ENCODE results near the gene HSPA9.

Gene HSPA9

GRCh38 chr5:138606378-138607064 is 31.3 kb upstream of the HSPA9 start:
- Histone ChIP-seq H3K27ac (ENCODE audit: low read depth in 2 of 2, low read length in 2 of 2) (no peak overlapping the region), H3K27me3 (ENCODE audit: control insufficient read depth in 2 of 2, insufficient read depth in 2 of 2, low read length in 2 of 2) (no peaks in the 10 kb centered on the region), H3K4me3 (ENCODE audit: low read length in 2 of 2) (no peak overlapping the region), H3K36me3 (ENCODE audit: control insufficient read depth in 2 of 2, insufficient read depth in 2 of 2, low read length in 2 of 2) (no peaks in the 10 kb centered on the region), H3K9ac (ENCODE audit: low read depth in 1 of 2, low read length in 2 of 2) (no peak overlapping the region), H3K9me3 (ENCODE audit: control insufficient read depth in 2 of 2, low read length in 2 of 2) (no peaks in the 10 kb centered on the region), H3K4me1 (ENCODE audit: control insufficient read depth in 2 of 2, insufficient read depth in 2 of 2, low read length in 2 of 2) (peaks cover 0 to 2% of the 10 kb centered on the region in 2 donors)

- no peaks in the 10 kb centered on the region for H3K9me3 ChIP-seq (ENCODE audit: control insufficient read depth in 2 of 2, low read length in 2 of 2)
- no peaks in the 10 kb centered on the region for H3K4me1 ChIP-seq (ENCODE audit: control insufficient read depth in 2 of 2, insufficient read depth in 2 of 2, low read length in 2 of 2)
- no peaks in the 10 kb centered on the region for H3K27me3 ChIP-seq (ENCODE audit: control insufficient read depth in 2 of 2, insufficient read depth in 2 of 2, low read length in 2 of 2)
- no peak overlapping the region for H3K27ac ChIP-seq (ENCODE audit: low read depth in 2 of 2, low read length in 2 of 2)
- no peak overlapping the region for H3K4me3 ChIP-seq (ENCODE audit: low read length in 2 of 2)
- no peaks in the 10 kb centered on the region for H3K36me3 ChIP-seq (ENCODE audit: control insufficient read depth in 2 of 2, insufficient read depth in 2 of 2, low read length in 2 of 2)
- H3K9ac ChIP-seq (ENCODE audit: low read depth in 1 of 2, low read length in 2 of 2) = no peak overlapping the region
Measured at GRCh38 chr5:138605254-138605972, 30.2 kb upstream of the HSPA9 start.

GRCh38 chr5:138604176-138604785 is 29.1 kb upstream of the HSPA9 start:
- Histone ChIP-seq H3K9me3 (ENCODE audit: control insufficient read depth in 2 of 2, low read length in 2 of 2) (no peaks in the 10 kb centered on the region), H3K4me3 (ENCODE audit: low read length in 2 of 2) (no peak overlapping the region), H3K27me3 (ENCODE audit: control insufficient read depth in 2 of 2, insufficient read depth in 2 of 2, low read length in 2 of 2) (no peaks in the 10 kb centered on the region), H3K36me3 (ENCODE audit: control insufficient read depth in 2 of 2, insufficient read depth in 2 of 2, low read length in 2 of 2) (no peaks in the 10 kb centered on the region), H3K9ac (ENCODE audit: low read depth in 1 of 2, low read length in 2 of 2) (no peak overlapping the region), H3K4me1 (ENCODE audit: control insufficient read depth in 2 of 2, insufficient read depth in 2 of 2, low read length in 2 of 2) (no peaks in the 10 kb centered on the region), H3K27ac (ENCODE audit: low read depth in 2 of 2, low read length in 2 of 2) (no peak overlapping the region)

- Histone ChIP-seq H3K4me3 (ENCODE audit: low read length in 2 of 2) (no peak overlapping the region), H3K27me3 (ENCODE audit: control insufficient read depth in 2 of 2, insufficient read depth in 2 of 2, low read length in 2 of 2) (no peaks in the 10 kb centered on the region), H3K9me3 (ENCODE audit: control insufficient read depth in 2 of 2, low read length in 2 of 2) (no peaks in the 10 kb centered on the region), H3K36me3 (ENCODE audit: control insufficient read depth in 2 of 2, insufficient read depth in 2 of 2, low read length in 2 of 2) (no peaks in the 10 kb centered on the region), H3K4me1 (ENCODE audit: control insufficient read depth in 2 of 2, insufficient read depth in 2 of 2, low read length in 2 of 2) (no peaks in the 10 kb centered on the region), H3K27ac (ENCODE audit: low read depth in 2 of 2, low read length in 2 of 2) (no peak overlapping the region), H3K9ac (ENCODE audit: low read depth in 1 of 2, low read length in 2 of 2) (no peak overlapping the region)
Measured at GRCh38 chr5:138603249-138603920, 28.2 kb upstream of the HSPA9 start.

- Histone ChIP-seq H3K4me1 (ENCODE audit: control insufficient read depth in 2 of 2, insufficient read depth in 2 of 2, low read length in 2 of 2) (no peaks in the 10 kb centered on the region), H3K9ac (ENCODE audit: low read depth in 1 of 2, low read length in 2 of 2) (no peak overlapping the region), H3K9me3 (ENCODE audit: control insufficient read depth in 2 of 2, low read length in 2 of 2) (no peaks in the 10 kb centered on the region), H3K27ac (ENCODE audit: low read depth in 2 of 2, low read length in 2 of 2) (no peak overlapping the region), H3K36me3 (ENCODE audit: control insufficient read depth in 2 of 2, insufficient read depth in 2 of 2, low read length in 2 of 2) (no peaks in the 10 kb centered on the region), H3K4me3 (ENCODE audit: low read length in 2 of 2) (no peak overlapping the region), H3K27me3 (ENCODE audit: control insufficient read depth in 2 of 2, insufficient read depth in 2 of 2, low read length in 2 of 2) (no peaks in the 10 kb centered on the region)
Measured at GRCh38 chr5:138602371-138603000, 27.3 kb upstream of the HSPA9 start.

GRCh38 chr5:138601444-138601843 is 26.2 kb upstream of the HSPA9 start:
- Histone ChIP-seq H3K9ac (ENCODE audit: low read depth in 1 of 2, low read length in 2 of 2) (no peak overlapping the region), H3K36me3 (ENCODE audit: control insufficient read depth in 2 of 2, insufficient read depth in 2 of 2, low read length in 2 of 2) (no peaks in the 10 kb centered on the region), H3K27ac (ENCODE audit: low read depth in 2 of 2, low read length in 2 of 2) (no peak overlapping the region), H3K9me3 (ENCODE audit: control insufficient read depth in 2 of 2, low read length in 2 of 2) (no peaks in the 10 kb centered on the region), H3K4me1 (ENCODE audit: control insufficient read depth in 2 of 2, insufficient read depth in 2 of 2, low read length in 2 of 2) (no peaks in the 10 kb centered on the region), H3K27me3 (ENCODE audit: control insufficient read depth in 2 of 2, insufficient read depth in 2 of 2, low read length in 2 of 2) (no peaks in the 10 kb centered on the region), H3K4me3 (ENCODE audit: low read length in 2 of 2) (no peak overlapping the region)

GRCh38 chr5:138600446-138600845 is 25.2 kb upstream of the HSPA9 start:
- Histone ChIP-seq H3K27me3 (ENCODE audit: control insufficient read depth in 2 of 2, insufficient read depth in 2 of 2, low read length in 2 of 2) (no peaks in the 10 kb centered on the region), H3K4me1 (ENCODE audit: control insufficient read depth in 2 of 2, insufficient read depth in 2 of 2, low read length in 2 of 2) (no peaks in the 10 kb centered on the region), H3K36me3 (ENCODE audit: control insufficient read depth in 2 of 2, insufficient read depth in 2 of 2, low read length in 2 of 2) (no peaks in the 10 kb centered on the region), H3K27ac (ENCODE audit: low read depth in 2 of 2, low read length in 2 of 2) (no peak overlapping the region), H3K9me3 (ENCODE audit: control insufficient read depth in 2 of 2, low read length in 2 of 2) (no peaks in the 10 kb centered on the region), H3K4me3 (ENCODE audit: low read length in 2 of 2) (no peak overlapping the region), H3K9ac (ENCODE audit: low read depth in 1 of 2, low read length in 2 of 2) (no peak overlapping the region)

GRCh38 chr5:138597661-138598400 is 22.6 kb upstream of the HSPA9 start:
- H3K27me3 ChIP-seq (ENCODE audit: control insufficient read depth in 2 of 2, insufficient read depth in 2 of 2, low read length in 2 of 2) = no peaks in the 10 kb centered on the region
- H3K36me3 ChIP-seq (ENCODE audit: control insufficient read depth in 2 of 2, insufficient read depth in 2 of 2, low read length in 2 of 2) = no peaks in the 10 kb centered on the region
- H3K4me1 ChIP-seq (ENCODE audit: control insufficient read depth in 2 of 2, insufficient read depth in 2 of 2, low read length in 2 of 2) = no peaks in the 10 kb centered on the region
- H3K27ac ChIP-seq (ENCODE audit: low read depth in 2 of 2, low read length in 2 of 2) = no peak overlapping the region
- H3K9me3 ChIP-seq (ENCODE audit: control insufficient read depth in 2 of 2, low read length in 2 of 2) = no peaks in the 10 kb centered on the region
- H3K4me3 ChIP-seq (ENCODE audit: low read length in 2 of 2) = no peak overlapping the region
- H3K9ac ChIP-seq (ENCODE audit: low read depth in 1 of 2, low read length in 2 of 2) = no peak overlapping the region

GRCh38 chr5:138596105-138596881 is 21.1 kb upstream of the HSPA9 start:
- H3K36me3 ChIP-seq (ENCODE audit: control insufficient read depth in 2 of 2, insufficient read depth in 2 of 2, low read length in 2 of 2) = no peaks in the 10 kb centered on the region
- no peak overlapping the region for H3K27ac ChIP-seq (ENCODE audit: low read depth in 2 of 2, low read length in 2 of 2)
- H3K4me3 ChIP-seq (ENCODE audit: low read length in 2 of 2) = no peak overlapping the region
- H3K9me3 ChIP-seq (ENCODE audit: control insufficient read depth in 2 of 2, low read length in 2 of 2) = no peaks in the 10 kb centered on the region
- no peak overlapping the region for H3K9ac ChIP-seq (ENCODE audit: low read depth in 1 of 2, low read length in 2 of 2)
- H3K27me3 ChIP-seq (ENCODE audit: control insufficient read depth in 2 of 2, insufficient read depth in 2 of 2, low read length in 2 of 2) = no peaks in the 10 kb centered on the region
- H3K4me1 ChIP-seq (ENCODE audit: control insufficient read depth in 2 of 2, insufficient read depth in 2 of 2, low read length in 2 of 2) = no peaks in the 10 kb centered on the region
